Inferior parietal cortex (tissue), 1 donor: ENCODE results near the gene ATP2A3.

Source experiments
- DNase-seq: peaks from one replicate; pipeline ENCODE4 v3.0.0-alpha.2; 2016; ENCODE audit errors: extremely low spot score

The ATP2A3 gene

GRCh38 chr17:3964203-3965117 is at the start of gene ATP2A3:
Gene ATP2A3 (minus strand): TSS chr17:3964437. CDS start chr17:3964291, 146 bp downstream.
- no peak for DNase-seq

GRCh38 chr17:4010754-4011153 is 46.5 kb upstream of the ATP2A3 start:
- DNase-seq = no peak

GRCh38 chr17:4009186-4009785 is 45.0 kb upstream of the ATP2A3 start:
- DNase-seq = no peak

GRCh38 chr17:4008441-4009185 is 44.4 kb upstream of the ATP2A3 start:
- DNase-seq = peak; percentile 9

GRCh38 chr17:4008082-4008435 is 43.8 kb upstream of the ATP2A3 start:
- DNase-seq = no peak

- DNase-seq = no peak
Measured at GRCh38 chr17:4007346-4008081, 43.3 kb upstream of the ATP2A3 start.

GRCh38 chr17:4006745-4007211 is 42.5 kb upstream of the ATP2A3 start:
- DNase-seq = no peak

GRCh38 chr17:4006165-4006589 is 41.9 kb upstream of the ATP2A3 start:
- no peak for DNase-seq

- DNase-seq = no peak
Measured at GRCh38 chr17:4005296-4006164, 41.3 kb upstream of the ATP2A3 start.

GRCh38 chr17:4004517-4005295 is 40.5 kb upstream of the ATP2A3 start:
- DNase-seq = peak; percentile 45

- DNase-seq = no peak
Measured at GRCh38 chr17:4003501-4004421, 39.5 kb upstream of the ATP2A3 start.

- DNase-seq = no peak
Measured at GRCh38 chr17:4003131-4003500, 38.9 kb upstream of the ATP2A3 start.

- no peak for DNase-seq
Measured at GRCh38 chr17:4001048-4001590, 36.9 kb upstream of the ATP2A3 start.

GRCh38 chr17:3998436-3998835 is 34.2 kb upstream of the ATP2A3 start:
- no peak for DNase-seq

- no peak for DNase-seq
Measured at GRCh38 chr17:3995067-3995466, 30.8 kb upstream of the ATP2A3 start.

GRCh38 chr17:3994221-3994576 is 30.0 kb upstream of the ATP2A3 start:
- DNase-seq = no peak

GRCh38 chr17:3993493-3994220 is 29.4 kb upstream of the ATP2A3 start:
- DNase-seq = no peak

GRCh38 chr17:3992370-3992769 is 28.1 kb upstream of the ATP2A3 start:
- no peak for DNase-seq
